GM23338 (cell line): ENCODE data around the gene SNX21. TPM values are rescaled to one million over a fixed set of nuclear protein-coding genes. Genes with fewer than 3 reads are reported as not detected.

Experiments
- ATAC-seq: fragments of 200-7000 bp; cut with Tn5 transposase; 3 replicates; pipeline ENCODE4 v1.9.1; 2020
- DNase-seq: peaks from one replicate; pipeline ENCODE4 v3.0.0-alpha.2; 2015; ENCODE audit warnings: low spot score
- H2AFZ ChIP-seq: fragments of 200-600 bp; sonication (generic); 2 replicates; pipeline ENCODE4 v1.8.0; 2016; ENCODE audit warnings: antibody characterized with exemption, mild to moderate bottlenecking, moderate library complexity
- H3F3A ChIP-seq: fragments of 200-600 bp; sonication (generic); replicated peaks from 2 replicates; pipeline ENCODE4 v1.8.0; 2017; ENCODE audit warnings: antibody characterized with exemption, mixed run types, low read depth
- H3K27ac ChIP-seq: fragments of 200-600 bp; sonication (generic); 2 replicates; pipeline ENCODE4 v1.6.1; 2016; ENCODE audit warnings: low read depth
- H3K27me3 ChIP-seq: fragments of 200-600 bp; sonication (generic); 2 replicates; pipeline ENCODE4 v1.8.0; 2016; ENCODE audit warnings: mild to moderate bottlenecking, mixed run types, moderate library complexity; ENCODE audit not compliant: insufficient read depth
- H3K36me3 ChIP-seq: fragments of 200-600 bp; sonication (generic); 2 replicates; pipeline ENCODE4 v1.8.0; 2016; ENCODE audit warnings: mild to moderate bottlenecking; ENCODE audit not compliant: insufficient read depth
- H3K4me1 ChIP-seq: fragments of 200-600 bp; sonication (generic); 2 replicates; pipeline ENCODE4 v1.8.0; 2016; ENCODE audit warnings: mild to moderate bottlenecking, moderate library complexity; ENCODE audit not compliant: insufficient read depth
- H3K4me2 ChIP-seq: fragments of 200-600 bp; sonication (generic); 2 replicates; pipeline ENCODE4 v1.7.1; 2017; ENCODE audit warnings: mixed run types
- H3K4me3 ChIP-seq: fragments of 200-600 bp; sonication (generic); 2 replicates; pipeline ENCODE4 v1.6.1; 2016; ENCODE audit warnings: mixed run types
- H3K79me2 ChIP-seq: fragments of 200-600 bp; sonication (generic); replicated peaks from 2 replicates; pipeline ENCODE4 v1.8.0; 2017; ENCODE audit warnings: mild to moderate bottlenecking; ENCODE audit not compliant: insufficient read depth
- H3K9me2 ChIP-seq: fragments of 200-600 bp; sonication (generic); 2 replicates; pipeline ENCODE4 v1.8.0; 2017; ENCODE audit not compliant: insufficient read depth
- H4K20me1 ChIP-seq: fragments of 200-600 bp; sonication (generic); replicated peaks from 2 replicates; pipeline ENCODE4 v1.8.0; 2017; ENCODE audit warnings: mild to moderate bottlenecking; ENCODE audit not compliant: insufficient read depth
- H3K27ac Mint-ChIP-seq: 2 replicates; pipeline ENCODE4 v1.8.0; 2020; ENCODE audit warnings: inconsistent platforms, mild to moderate bottlenecking, moderate library complexity, mixed read lengths
- H3K27me3 Mint-ChIP-seq: 3 replicates; pipeline ENCODE4 v1.8.0; 2022; ENCODE audit warnings: low read depth, mild to moderate bottlenecking, moderate library complexity, mixed read lengths, inconsistent platforms; ENCODE audit not compliant: insufficient read depth, poor library complexity
- H3K36me3 Mint-ChIP-seq: 3 replicates; pipeline ENCODE4 v1.8.0; 2021; ENCODE audit warnings: low read depth, mild to moderate bottlenecking, inconsistent platforms, moderate library complexity, mixed read lengths
- H3K4me1 Mint-ChIP-seq: 3 replicates; pipeline ENCODE4 v1.8.0; 2020; ENCODE audit warnings: mild to moderate bottlenecking, inconsistent platforms, mixed read lengths
- H3K4me3 Mint-ChIP-seq: 3 replicates; pipeline ENCODE4 v1.8.0; 2021; ENCODE audit warnings: moderate library complexity, mild to moderate bottlenecking, inconsistent platforms, mixed read lengths
- H3K9me3 Mint-ChIP-seq: 3 replicates; pipeline ENCODE4 v1.8.0; 2020; ENCODE audit warnings: moderate library complexity, mild to moderate bottlenecking, inconsistent platforms, mixed read lengths
- CREB1 ChIP-seq: fragments of 250-450 bp; sonication (Bioruptor Pico); IDR thresholded peaks from 2 replicates; pipeline ENCODE4 v1.5.0; 2020; ENCODE audit warnings: low read depth, mild to moderate bottlenecking, moderate library complexity
- ETS1 ChIP-seq: IDR thresholded peaks from 2 replicates; pipeline ENCODE4 v1.6.1; 2016; ENCODE audit warnings: antibody characterized with exemption
- EZH2 ChIP-seq: fragments of 200-600 bp; sonication (generic); IDR thresholded peaks from one replicate; pipeline ENCODE4 v1.8.0; 2017; ENCODE audit warnings: antibody characterized with exemption, mild to moderate bottlenecking, low read depth; ENCODE audit not compliant: unreplicated experiment
- EZH2phosphoT487 ChIP-seq: fragments of 200-600 bp; sonication (generic); IDR thresholded peaks from one replicate; pipeline ENCODE4 v1.8.1; 2018; ENCODE audit warnings: antibody characterized with exemption; ENCODE audit not compliant: unreplicated experiment
- JUNB ChIP-seq: IDR thresholded peaks from one replicate; pipeline ENCODE4 v1.6.1; 2016; ENCODE audit warnings: antibody characterized with exemption; ENCODE audit not compliant: unreplicated experiment
- NANOG ChIP-seq: IDR thresholded peaks from 2 replicates; pipeline ENCODE4 v1.6.1; 2016; ENCODE audit warnings: antibody characterized with exemption, borderline replicate concordance
- POLR2AphosphoS5 ChIP-seq: IDR thresholded peaks from 2 replicates; pipeline ENCODE4 v1.6.1; 2016; ENCODE audit warnings: antibody characterized with exemption, low read depth
- STAT1 ChIP-seq: IDR thresholded peaks from one replicate; pipeline ENCODE4 v1.6.1; 2016; ENCODE audit warnings: antibody characterized with exemption; ENCODE audit not compliant: unreplicated experiment
- ZNF114 ChIP-seq: fragments of 250-450 bp; sonication (Bioruptor Pico); IDR thresholded peaks from 2 replicates; pipeline ENCODE4 v1.5.0; 2020; ENCODE audit warnings: mild to moderate bottlenecking, moderate library complexity
- ZNF331 ChIP-seq: fragments of 250-450 bp; sonication (Bioruptor Pico); IDR thresholded peaks from 2 replicates; pipeline ENCODE4 v1.5.0; 2020; ENCODE audit warnings: low read depth, mild to moderate bottlenecking, moderate library complexity
- polyA plus RNA-seq: library from polyadenylated mRNA; unstranded; fragments of >200 nt; fragmentation: Nextera tagmentation; extraction: Ambion mirVana; gene quantifications from 2 replicates; pipeline ENCODE4 v1.2.1, GENCODE V29; 2016
- total RNA-seq: library from RNA; depleted of rRNA; stranded (reverse); fragments of >200 nt; shearing (Covaris generic); gene quantifications from 2 replicates; pipeline ENCODE4 v1.2.3, GENCODE V29; 2014
- TF ChIP-seq, protein P1 (sequence below): fragments of 250-450 bp; sonication (Bioruptor Pico); IDR thresholded peaks from 2 replicates; pipeline ENCODE4 v1.5.0; 2020; ENCODE audit warnings: mild to moderate bottlenecking, moderate library complexity
- TF ChIP-seq, protein P2 (sequence below): IDR thresholded peaks from one replicate; pipeline ENCODE4 v1.6.1; 2018; ENCODE audit warnings: antibody characterized with exemption; ENCODE audit not compliant: unreplicated experiment
- TF ChIP-seq, protein P3 (sequence below), 2 experiments: fragments of 200-600 bp in 1 of 2; sonication (generic) in 1 of 2; conservative IDR thresholded peaks; 2 replicates each; pipeline versions ENCODE4 v1.5.1 to v1.6.1; 2016 to 2017; ENCODE audit warnings: antibody characterized with exemption in 2 of 2, low read depth in 2 of 2, mild to moderate bottlenecking in 2 of 2, moderate library complexity in 1 of 2

The SNX21 gene
- total and polyA plus RNA-seq, 2 experiments from 2014 or later, result 13.3 to 31.5 TPM

GRCh38 chr20:45798935-45799642 is 34.5 kb upstream of the SNX21 start:
- Mint-ChIP-seq H3K27ac (peak overlapping the region; percentile 66), H3K4me3 (no peak overlapping the region), H3K4me1 (peaks cover 4% of the 10 kb centered on the region), H3K27me3 (no peaks in the 10 kb centered on the region), H3K9me3 (no peaks in the 10 kb centered on the region), H3K36me3 (peaks cover 57% of the 10 kb centered on the region)
- Histone ChIP-seq H3K9me2 (no peaks in the 10 kb centered on the region), H3K4me3 (no peak overlapping the region), H3K27ac (peak overlapping the region; percentile 83; the same call in 1 of the 2 replicates), H3K27me3 (no peaks in the 10 kb centered on the region), H3K36me3 (peaks cover 19% of the 10 kb centered on the region), H4K20me1 (no peaks in the 10 kb centered on the region; the same call in 1 of the 2 replicates), H3K4me2 (no peak overlapping the region), H3K4me1 (peaks cover 7% of the 10 kb centered on the region; the same call in 1 of the 2 replicates), H3F3A (peaks cover 7% of the 10 kb centered on the region), H2AFZ (no peak overlapping the region), H3K79me2 (no peaks in the 10 kb centered on the region)
- DNase-seq (peak; percentile 90), ATAC-seq (peak; percentile 99)
- TF ChIP-seq, protein P1, sequence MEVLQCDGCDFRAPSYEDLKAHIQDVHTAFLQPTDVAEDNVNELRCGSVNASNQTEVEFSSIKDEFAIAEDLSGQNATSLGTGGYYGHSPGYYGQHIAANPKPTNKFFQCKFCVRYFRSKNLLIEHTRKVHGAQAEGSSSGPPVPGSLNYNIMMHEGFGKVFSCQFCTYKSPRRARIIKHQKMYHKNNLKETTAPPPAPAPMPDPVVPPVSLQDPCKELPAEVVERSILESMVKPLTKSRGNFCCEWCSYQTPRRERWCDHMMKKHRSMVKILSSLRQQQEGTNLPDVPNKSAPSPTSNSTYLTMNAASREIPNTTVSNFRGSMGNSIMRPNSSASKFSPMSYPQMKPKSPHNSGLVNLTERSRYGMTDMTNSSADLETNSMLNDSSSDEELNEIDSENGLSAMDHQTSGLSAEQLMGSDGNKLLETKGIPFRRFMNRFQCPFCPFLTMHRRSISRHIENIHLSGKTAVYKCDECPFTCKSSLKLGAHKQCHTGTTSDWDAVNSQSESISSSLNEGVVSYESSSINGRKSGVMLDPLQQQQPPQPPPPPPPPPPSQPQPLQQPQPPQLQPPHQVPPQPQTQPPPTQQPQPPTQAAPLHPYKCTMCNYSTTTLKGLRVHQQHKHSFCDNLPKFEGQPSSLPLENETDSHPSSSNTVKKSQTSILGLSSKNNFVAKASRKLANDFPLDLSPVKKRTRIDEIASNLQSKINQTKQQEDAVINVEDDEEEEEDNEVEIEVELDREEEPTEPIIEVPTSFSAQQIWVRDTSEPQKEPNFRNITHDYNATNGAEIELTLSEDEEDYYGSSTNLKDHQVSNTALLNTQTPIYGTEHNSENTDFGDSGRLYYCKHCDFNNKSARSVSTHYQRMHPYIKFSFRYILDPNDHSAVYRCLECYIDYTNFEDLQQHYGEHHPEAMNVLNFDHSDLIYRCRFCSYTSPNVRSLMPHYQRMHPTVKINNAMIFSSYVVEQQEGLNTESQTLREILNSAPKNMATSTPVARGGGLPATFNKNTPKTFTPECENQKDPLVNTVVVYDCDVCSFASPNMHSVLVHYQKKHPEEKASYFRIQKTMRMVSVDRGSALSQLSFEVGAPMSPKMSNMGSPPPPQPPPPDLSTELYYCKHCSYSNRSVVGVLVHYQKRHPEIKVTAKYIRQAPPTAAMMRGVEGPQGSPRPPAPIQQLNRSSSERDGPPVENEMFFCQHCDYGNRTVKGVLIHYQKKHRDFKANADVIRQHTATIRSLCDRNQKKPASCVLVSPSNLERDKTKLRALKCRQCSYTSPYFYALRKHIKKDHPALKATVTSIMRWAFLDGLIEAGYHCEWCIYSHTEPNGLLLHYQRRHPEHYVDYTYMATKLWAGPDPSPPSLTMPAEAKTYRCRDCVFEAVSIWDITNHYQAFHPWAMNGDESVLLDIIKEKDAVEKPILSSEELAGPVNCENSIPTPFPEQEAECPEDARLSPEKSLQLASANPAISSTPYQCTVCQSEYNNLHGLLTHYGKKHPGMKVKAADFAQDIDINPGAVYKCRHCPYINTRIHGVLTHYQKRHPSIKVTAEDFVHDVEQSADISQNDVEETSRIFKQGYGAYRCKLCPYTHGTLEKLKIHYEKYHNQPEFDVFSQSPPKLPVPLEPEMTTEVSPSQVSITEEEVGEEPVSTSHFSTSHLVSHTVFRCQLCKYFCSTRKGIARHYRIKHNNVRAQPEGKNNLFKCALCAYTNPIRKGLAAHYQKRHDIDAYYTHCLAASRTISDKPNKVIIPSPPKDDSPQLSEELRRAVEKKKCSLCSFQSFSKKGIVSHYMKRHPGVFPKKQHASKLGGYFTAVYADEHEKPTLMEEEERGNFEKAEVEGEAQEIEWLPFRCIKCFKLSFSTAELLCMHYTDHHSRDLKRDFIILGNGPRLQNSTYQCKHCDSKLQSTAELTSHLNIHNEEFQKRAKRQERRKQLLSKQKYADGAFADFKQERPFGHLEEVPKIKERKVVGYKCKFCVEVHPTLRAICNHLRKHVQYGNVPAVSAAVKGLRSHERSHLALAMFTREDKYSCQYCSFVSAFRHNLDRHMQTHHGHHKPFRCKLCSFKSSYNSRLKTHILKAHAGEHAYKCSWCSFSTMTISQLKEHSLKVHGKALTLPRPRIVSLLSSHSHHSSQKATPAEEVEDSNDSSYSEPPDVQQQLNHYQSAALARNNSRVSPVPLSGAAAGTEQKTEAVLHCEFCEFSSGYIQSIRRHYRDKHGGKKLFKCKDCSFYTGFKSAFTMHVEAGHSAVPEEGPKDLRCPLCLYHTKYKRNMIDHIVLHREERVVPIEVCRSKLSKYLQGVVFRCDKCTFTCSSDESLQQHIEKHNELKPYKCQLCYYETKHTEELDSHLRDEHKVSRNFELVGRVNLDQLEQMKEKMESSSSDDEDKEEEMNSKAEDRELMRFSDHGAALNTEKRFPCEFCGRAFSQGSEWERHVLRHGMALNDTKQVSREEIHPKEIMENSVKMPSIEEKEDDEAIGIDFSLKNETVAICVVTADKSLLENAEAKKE (CRISPR knock-in tag), result no peak
- TF ChIP-seq, protein P2, sequence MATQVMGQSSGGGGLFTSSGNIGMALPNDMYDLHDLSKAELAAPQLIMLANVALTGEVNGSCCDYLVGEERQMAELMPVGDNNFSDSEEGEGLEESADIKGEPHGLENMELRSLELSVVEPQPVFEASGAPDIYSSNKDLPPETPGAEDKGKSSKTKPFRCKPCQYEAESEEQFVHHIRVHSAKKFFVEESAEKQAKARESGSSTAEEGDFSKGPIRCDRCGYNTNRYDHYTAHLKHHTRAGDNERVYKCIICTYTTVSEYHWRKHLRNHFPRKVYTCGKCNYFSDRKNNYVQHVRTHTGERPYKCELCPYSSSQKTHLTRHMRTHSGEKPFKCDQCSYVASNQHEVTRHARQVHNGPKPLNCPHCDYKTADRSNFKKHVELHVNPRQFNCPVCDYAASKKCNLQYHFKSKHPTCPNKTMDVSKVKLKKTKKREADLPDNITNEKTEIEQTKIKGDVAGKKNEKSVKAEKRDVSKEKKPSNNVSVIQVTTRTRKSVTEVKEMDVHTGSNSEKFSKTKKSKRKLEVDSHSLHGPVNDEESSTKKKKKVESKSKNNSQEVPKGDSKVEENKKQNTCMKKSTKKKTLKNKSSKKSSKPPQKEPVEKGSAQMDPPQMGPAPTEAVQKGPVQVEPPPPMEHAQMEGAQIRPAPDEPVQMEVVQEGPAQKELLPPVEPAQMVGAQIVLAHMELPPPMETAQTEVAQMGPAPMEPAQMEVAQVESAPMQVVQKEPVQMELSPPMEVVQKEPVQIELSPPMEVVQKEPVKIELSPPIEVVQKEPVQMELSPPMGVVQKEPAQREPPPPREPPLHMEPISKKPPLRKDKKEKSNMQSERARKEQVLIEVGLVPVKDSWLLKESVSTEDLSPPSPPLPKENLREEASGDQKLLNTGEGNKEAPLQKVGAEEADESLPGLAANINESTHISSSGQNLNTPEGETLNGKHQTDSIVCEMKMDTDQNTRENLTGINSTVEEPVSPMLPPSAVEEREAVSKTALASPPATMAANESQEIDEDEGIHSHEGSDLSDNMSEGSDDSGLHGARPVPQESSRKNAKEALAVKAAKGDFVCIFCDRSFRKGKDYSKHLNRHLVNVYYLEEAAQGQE, result no peak
- no peak for TF ChIP-seq ZNF114 (CRISPR knock-in tag)
- no peak for TF ChIP-seq NANOG
- no peak for TF ChIP-seq EZH2phosphoT487
- no peak for TF ChIP-seq EZH2
- no peak for TF ChIP-seq POLR2AphosphoS5
- TF ChIP-seq, protein P3, sequence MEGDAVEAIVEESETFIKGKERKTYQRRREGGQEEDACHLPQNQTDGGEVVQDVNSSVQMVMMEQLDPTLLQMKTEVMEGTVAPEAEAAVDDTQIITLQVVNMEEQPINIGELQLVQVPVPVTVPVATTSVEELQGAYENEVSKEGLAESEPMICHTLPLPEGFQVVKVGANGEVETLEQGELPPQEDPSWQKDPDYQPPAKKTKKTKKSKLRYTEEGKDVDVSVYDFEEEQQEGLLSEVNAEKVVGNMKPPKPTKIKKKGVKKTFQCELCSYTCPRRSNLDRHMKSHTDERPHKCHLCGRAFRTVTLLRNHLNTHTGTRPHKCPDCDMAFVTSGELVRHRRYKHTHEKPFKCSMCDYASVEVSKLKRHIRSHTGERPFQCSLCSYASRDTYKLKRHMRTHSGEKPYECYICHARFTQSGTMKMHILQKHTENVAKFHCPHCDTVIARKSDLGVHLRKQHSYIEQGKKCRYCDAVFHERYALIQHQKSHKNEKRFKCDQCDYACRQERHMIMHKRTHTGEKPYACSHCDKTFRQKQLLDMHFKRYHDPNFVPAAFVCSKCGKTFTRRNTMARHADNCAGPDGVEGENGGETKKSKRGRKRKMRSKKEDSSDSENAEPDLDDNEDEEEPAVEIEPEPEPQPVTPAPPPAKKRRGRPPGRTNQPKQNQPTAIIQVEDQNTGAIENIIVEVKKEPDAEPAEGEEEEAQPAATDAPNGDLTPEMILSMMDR (conservative IDR thresholded peaks at IDR 0.05; ENCODE audit: low read depth in 2 of 2), result peak; percentile 71 to 81
- TF ChIP-seq CREB1 (CRISPR knock-in tag), result peak; percentile 18; the same call in 1 of the 2 replicates
- no peak for TF ChIP-seq ETS1
- TF ChIP-seq ZNF331 (CRISPR knock-in tag), result no peak
- no peak for TF ChIP-seq STAT1
- no peak for TF ChIP-seq JUNB
